Measurements from ENCODE around the gene ZNF69.

DNA sequence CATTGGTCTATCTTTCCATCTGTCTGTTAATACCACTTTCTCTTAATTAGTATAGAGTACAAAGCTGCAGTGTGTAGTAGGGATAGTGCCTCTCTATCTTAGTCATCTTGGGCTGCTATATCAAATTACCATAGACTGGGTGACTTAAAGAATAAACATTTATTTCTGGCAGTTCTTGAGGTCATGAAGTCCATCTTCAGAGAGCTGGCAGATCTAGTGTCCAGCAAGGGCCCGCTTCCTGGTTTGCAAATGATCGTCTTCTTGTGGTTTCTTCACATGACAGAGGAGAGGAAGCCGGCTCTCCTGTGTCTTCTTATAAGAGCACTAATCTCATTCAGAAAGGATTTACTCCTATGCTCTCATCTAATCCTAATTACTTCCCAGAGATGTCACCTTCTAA, 43.5 kb downstream of the ZNF69 start:
- TF ChIP-seq, protein P1, sequence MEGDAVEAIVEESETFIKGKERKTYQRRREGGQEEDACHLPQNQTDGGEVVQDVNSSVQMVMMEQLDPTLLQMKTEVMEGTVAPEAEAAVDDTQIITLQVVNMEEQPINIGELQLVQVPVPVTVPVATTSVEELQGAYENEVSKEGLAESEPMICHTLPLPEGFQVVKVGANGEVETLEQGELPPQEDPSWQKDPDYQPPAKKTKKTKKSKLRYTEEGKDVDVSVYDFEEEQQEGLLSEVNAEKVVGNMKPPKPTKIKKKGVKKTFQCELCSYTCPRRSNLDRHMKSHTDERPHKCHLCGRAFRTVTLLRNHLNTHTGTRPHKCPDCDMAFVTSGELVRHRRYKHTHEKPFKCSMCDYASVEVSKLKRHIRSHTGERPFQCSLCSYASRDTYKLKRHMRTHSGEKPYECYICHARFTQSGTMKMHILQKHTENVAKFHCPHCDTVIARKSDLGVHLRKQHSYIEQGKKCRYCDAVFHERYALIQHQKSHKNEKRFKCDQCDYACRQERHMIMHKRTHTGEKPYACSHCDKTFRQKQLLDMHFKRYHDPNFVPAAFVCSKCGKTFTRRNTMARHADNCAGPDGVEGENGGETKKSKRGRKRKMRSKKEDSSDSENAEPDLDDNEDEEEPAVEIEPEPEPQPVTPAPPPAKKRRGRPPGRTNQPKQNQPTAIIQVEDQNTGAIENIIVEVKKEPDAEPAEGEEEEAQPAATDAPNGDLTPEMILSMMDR (conservative IDR thresholded peaks at IDR 0.05; ENCODE audit: low read depth, low read length): no peak
- TF ChIP-seq EZH2 (IDR thresholded peaks at IDR 0.05; ENCODE audit: low read length, unreplicated experiment): no peak
- no peak for TF ChIP-seq EZH2phosphoT487 (IDR thresholded peaks at IDR 0.05; ENCODE audit: borderline replicate concordance, low read length)

Measured in PC-3 (cell line).